GM18505 (cell line): ENCODE results near the gene DAB2IP.

Experiments
- ATAC-seq: cut with Tn5 transposase; IDR thresholded peaks from one replicate; pipeline ENCODE4 v1.9.1; 2021; ENCODE audit not compliant: unreplicated experiment
- POLR2A ChIP-seq: IDR thresholded peaks from 4 replicates; pipeline ENCODE4 v1.6.1; 2011; ENCODE audit warnings: borderline replicate concordance; ENCODE audit not compliant: insufficient read depth, insufficient read length; ENCODE audit errors: extremely low read depth

DAB2IP gene

GRCh38 chr9:121672213-121672612 lies 20.8 kb downstream of the DAB2IP start:
- no peak for TF ChIP-seq POLR2A
- ATAC-seq, result no peak

GRCh38 chr9:121672986-121673385 lies 21.6 kb downstream of the DAB2IP start:
- no peak for ATAC-seq
- TF ChIP-seq POLR2A, result no peak

GRCh38 chr9:121673576-121673975 lies 22.1 kb downstream of the DAB2IP start:
- ATAC-seq, result no peak
- TF ChIP-seq POLR2A, result no peak

DNA sequence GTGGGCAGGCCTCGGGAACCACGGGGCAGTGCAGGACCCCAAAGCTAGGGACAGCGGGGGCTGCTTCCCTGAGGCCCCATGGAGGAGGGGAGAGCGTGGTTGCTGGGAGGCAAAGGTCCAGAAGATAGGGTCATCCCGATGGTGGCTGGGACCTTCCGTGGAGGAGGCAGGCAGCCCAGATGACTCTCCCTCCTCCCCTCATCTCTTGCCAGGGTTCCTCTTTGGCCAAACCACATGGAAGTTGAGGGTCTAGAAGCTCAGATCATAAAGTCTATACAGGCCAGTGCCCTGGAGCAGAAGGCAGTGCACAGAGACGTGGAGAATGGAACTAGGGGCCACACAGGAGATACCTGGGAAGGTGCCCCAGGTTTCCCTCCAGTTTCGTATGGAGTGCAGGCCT lies 22.6 kb downstream of the DAB2IP start:
- no peak for TF ChIP-seq POLR2A
- ATAC-seq, result no peak

DNA sequence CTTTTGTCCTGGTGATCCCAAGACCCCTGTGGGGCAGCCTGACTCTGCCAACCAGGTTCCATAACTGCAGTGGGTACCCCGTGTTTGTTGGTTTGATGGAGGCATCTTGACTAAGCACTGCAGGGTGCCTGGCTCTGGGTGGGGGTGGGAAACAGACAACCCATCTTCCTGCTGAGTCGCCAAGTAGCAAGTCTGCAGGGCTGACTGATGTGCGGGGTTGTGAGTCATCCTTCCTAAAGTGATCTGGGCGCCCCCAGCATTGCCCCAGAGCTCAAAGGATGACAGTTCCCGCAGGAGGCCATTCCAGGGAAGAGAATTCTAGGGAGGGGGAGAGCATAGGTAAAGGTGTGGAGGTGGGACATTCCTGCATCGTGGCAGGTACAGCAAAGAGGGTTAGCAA lies 23.5 kb downstream of the DAB2IP start:
- no peak for TF ChIP-seq POLR2A
- no peak for ATAC-seq

- no peak for TF ChIP-seq POLR2A
- ATAC-seq, result no peak
These were observed 23.9 kb downstream of the DAB2IP start for GRCh38 chr9:121675381-121675780.

DNA sequence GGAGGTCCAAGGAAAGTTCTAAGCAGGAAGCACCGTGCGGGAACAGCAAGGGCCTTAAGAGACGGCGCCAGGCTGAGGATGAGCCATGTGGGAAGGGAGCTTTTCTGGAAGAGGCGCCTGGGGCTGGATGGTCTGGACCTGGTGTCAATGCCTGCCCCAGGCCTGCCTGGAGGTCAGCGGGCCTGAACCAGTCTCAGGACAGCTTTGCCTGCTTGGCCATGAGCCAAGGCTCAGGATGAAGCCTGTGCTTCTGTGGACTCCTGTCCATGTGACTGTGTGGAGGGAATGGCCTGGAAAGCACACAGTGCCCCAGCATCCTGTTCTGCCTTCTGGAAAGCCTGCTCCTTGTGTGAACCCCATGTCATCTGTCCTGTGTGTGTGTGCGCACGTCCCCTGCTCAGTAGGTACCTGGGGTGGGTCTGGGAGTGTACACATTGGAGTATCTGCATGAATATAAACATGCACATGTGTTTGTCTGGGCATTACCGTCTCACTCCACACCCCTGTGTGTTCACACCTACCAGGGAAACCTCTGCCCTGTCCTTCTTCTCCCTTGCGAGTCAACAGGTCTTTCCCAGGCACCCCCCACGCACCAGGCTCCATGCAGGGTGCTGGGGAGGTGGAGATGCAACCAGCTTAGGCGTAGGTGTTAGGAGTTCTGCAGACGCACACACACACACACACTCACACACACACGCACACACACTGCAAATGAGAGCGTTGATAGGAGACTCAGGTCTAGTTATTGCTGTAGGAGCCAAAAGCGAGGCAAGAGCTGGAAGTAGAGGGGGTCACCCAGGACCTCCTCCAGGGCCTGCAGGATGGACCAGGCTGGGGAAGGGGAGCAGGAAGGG lies 24.8 kb downstream of the DAB2IP start:
- no peak for TF ChIP-seq POLR2A
- no peak for ATAC-seq

DNA sequence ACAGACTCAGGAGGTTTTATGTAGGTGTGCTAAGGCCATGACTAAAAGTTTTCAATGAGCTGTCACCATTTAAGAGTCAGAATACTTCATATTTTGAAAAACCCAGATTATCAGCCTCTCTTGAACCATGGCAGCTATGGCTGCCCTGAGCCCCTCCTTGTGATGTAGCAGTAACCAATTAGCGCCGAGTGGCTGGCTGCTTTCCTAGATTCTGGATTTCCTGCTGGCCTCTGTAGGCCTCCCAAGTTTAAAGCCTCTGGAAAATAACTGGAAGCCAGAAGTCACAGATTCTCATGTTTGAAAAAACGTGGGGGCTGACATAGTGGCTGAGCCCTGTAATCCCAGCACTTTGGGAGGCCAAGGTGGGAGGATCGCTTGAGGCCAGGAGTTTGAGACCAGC lies 25.5 kb downstream of the DAB2IP start:
- TF ChIP-seq POLR2A, result no peak

DNA sequence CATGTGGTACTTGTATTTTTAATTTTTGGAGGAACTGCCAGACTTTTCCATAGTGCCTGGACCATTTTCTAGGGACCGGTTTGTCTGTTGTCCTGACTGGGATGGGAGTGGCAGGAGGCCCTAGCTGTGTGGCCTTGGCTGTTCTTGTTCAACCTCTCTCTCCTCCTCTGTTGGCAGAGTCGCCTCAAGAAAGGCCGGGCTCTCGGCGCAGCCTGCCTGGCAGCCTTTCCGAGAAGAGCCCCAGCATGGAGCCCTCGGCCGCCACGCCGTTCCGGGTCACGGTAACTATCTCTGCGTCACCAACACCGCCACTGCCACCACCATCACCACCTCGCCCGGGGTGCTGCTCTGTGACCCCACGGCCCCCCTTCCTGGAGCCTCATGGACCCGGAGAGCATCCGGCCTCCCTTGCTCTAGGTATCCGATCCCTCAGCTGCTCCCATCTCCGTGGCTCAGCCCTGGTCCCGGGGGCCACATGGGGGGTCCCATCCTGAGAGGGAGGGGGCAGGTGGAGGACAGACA lies 27.1 kb downstream of the DAB2IP start:
- no peak for TF ChIP-seq POLR2A
- no peak for ATAC-seq

More for the DNA sequence above, 25.5 kb downstream of the DAB2IP start:
- ATAC-seq, result no peak

GRCh38 chr9:121679901-121680635 lies 28.6 kb downstream of the DAB2IP start:
- no peak for TF ChIP-seq POLR2A
- no peak for ATAC-seq

DNA sequence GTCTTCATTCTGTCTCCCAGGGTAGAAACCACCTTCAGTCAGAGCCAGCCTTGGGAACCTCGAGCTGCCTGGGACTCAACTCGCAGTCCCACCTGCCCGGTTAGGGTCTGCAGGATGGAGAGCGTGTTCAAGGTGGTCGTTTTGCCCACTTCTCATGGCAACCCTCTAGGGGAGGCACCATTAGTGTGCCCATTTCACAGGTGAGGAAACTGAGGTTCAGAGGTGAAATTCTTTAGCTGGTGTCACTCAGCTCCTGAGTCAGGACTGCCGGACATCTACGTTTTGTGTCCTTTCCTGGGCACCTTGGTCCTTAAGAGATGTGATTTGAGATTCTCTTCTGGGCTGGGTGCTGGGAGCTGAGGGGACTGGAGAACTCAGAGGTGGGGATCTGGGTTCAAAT lies 30.0 kb downstream of the DAB2IP start:
- ATAC-seq, result no peak
- no peak for TF ChIP-seq POLR2A

DNA sequence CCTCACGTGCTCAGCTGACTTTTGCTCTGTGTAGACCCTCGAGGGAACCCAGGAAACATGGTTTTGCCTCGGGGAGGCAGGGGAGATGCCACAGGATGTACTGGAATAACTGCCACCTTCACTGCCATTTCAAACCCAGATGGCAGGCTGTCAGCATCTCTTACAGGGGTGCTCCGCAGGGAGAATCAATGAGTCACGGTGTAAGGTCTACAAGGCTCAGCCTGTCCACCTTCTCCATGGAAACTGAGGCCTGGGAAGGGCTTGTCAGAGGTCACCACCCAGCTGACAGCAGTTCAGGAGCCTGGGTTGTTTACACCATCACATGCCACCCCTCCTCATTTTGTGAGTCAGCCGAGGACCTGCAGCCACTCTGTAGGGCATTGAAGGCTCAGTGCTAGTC lies 30.8 kb downstream of the DAB2IP start:
- ATAC-seq, result no peak
- no peak for TF ChIP-seq POLR2A

GRCh38 chr9:121682926-121683515 lies 31.6 kb downstream of the DAB2IP start:
- no peak for TF ChIP-seq POLR2A
- ATAC-seq, result no peak
